ENCODE data around the gene ANO1.

DNA sequence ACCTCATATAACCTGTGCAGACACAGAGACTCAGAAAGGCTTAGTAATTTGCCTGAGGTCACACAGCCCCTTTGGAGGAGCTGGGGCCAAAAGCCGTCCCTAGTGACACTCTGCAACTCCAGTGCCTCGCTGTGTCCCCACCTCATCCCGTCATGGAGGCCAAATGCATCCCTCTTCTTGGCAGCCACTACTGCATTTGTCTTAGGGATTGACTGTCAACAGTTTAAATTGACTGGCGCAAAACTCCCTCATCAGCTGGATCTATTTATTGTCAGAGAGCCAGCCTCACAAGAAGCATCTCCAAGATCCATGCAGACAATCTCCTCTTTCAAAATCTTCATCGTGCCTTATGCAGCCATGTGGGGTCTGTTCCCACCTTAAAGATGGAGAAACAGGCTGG, 35.7 kb downstream of the ANO1 start:
- TF ChIP-seq POLR2AphosphoS5 (IDR thresholded peaks at IDR 0.05; ENCODE audit: borderline replicate concordance, low read depth, low read length) (no peak), EZH2 (IDR thresholded peaks at IDR 0.05) (no peak)

All from SK-N-MC (cell line).